Brain microvascular endothelial cell (primary cell): ENCODE measurements around the gene METAP1.
"Not testable (repeated sequence)": the region's sequence is repeated elsewhere in the genome, so short reads cannot be mapped to it uniquely, and the experiment has no call there.

Source experiments
- DNase-seq: peaks from one replicate; pipeline ENCODE4 v3.0.0-alpha.2; 2020
- H3K27ac ChIP-seq: fragments of 250-450 bp; sonication (Bioruptor Pico); 2 replicates; pipeline ENCODE4 v1.5.1; 2020; ENCODE audit warnings: mild to moderate bottlenecking, moderate library complexity
- H3K27me3 ChIP-seq: fragments of 250-450 bp; sonication (Bioruptor Pico); replicated peaks from 2 replicates; pipeline ENCODE4 v1.5.1; 2020; ENCODE audit warnings: mild to moderate bottlenecking
- H3K36me3 ChIP-seq: fragments of 250-450 bp; sonication (Bioruptor Pico); replicated peaks from 2 replicates; pipeline ENCODE4 v1.5.1; 2020; ENCODE audit warnings: mild to moderate bottlenecking
- H3K4me3 ChIP-seq: 2 replicates; pipeline ENCODE4 v1.5.1; 2011; ENCODE audit warnings: low read depth, mild to moderate bottlenecking, control low read depth, low read length, moderate library complexity
- CTCF ChIP-seq: IDR thresholded peaks from 2 replicates; pipeline ENCODE4 v1.5.1; 2011; ENCODE audit warnings: low read depth, mild to moderate bottlenecking, moderate library complexity, low read length, control low read depth, inconsistent platforms; ENCODE audit errors: missing control alignments
- in situ Hi-C: cut with HindIII; loops from 2 replicates; pipeline ENCODE4 v1.10.0; 2017; ENCODE audit warnings: low sequenced_read_pairs, low pct_ligation_motif_present

The METAP1 gene

GRCh38 chr4:99052902-99053301 lies 57.4 kb downstream of the METAP1 start:
- TF ChIP-seq CTCF: no peak
- in situ Hi-C loops: no loop called here
- no peak for DNase-seq
- no peak overlapping the region for H3K27ac ChIP-seq
- no peak overlapping the region for H3K4me3 ChIP-seq
- peaks cover 16% of the 10 kb centered on the region for H3K36me3 ChIP-seq
- no peaks in the 10 kb centered on the region for H3K27me3 ChIP-seq

- peaks cover 21% of the 10 kb centered on the region for H3K36me3 ChIP-seq
- H3K4me3 ChIP-seq: no peak overlapping the region
- no peak for DNase-seq
- no peaks in the 10 kb centered on the region for H3K27me3 ChIP-seq
- in situ Hi-C loops: no loop called here
- TF ChIP-seq CTCF: no peak
- H3K27ac ChIP-seq: no peak overlapping the region
These were observed 59.0 kb downstream of the METAP1 start for GRCh38 chr4:99054428-99054994.

DNA sequence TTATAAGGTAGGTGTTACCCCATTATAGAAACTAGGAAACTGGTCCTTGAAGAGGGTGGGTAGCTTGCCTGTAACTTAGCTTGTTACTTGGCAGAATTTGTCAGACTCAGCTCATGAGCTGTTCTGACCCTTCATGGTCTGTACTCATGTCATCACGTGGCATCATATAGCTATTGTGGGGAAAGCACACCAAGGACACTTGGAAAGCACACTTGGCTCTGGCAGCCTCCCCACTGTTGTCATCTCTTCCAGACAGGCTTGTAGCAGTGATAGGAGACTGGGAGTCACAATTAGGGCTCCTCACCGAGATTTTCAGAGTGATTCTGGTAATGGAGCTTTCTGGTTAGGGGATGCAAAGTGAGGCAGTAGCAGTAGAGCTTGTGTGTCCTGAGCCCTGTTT lies 62.7 kb downstream of the METAP1 start:
- H3K36me3 ChIP-seq: peaks cover 14% of the 10 kb centered on the region
- no peak overlapping the region for H3K27ac ChIP-seq
- no peak for TF ChIP-seq CTCF

DNA sequence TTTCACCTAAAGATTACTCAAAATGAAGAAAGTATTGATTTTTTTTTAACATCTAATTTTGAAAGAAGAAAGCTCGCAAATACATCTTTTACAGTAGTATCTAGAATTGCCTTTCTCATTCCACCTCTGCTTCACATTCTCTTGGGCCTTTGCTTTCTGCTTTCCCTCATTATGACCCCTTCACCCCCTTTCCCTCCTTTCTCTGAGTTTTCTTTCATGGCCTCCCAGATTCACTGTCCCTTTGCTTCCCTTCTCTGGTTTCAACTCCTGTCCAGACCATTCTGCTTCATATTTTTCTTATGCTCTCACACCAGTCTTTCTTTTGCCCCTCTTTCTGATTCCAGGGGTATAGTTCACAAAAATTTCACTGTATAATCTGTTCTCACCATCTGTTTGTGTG lies 64.0 kb downstream of the METAP1 start:
- in situ Hi-C loops: no loop called here
- no peak for DNase-seq
- Histone ChIP-seq H3K4me3 (no peak overlapping the region), H3K27me3 (no peaks in the 10 kb centered on the region), H3K27ac (peak overlapping the region; percentile 52), H3K36me3 (peaks cover 11% of the 10 kb centered on the region)
- no peak for TF ChIP-seq CTCF

More for the DNA sequence above, 62.7 kb downstream of the METAP1 start:
- H3K27me3 ChIP-seq: no peaks in the 10 kb centered on the region
- in situ Hi-C loops: no loop called here
- no peak overlapping the region for H3K4me3 ChIP-seq
- DNase-seq: no peak

DNA sequence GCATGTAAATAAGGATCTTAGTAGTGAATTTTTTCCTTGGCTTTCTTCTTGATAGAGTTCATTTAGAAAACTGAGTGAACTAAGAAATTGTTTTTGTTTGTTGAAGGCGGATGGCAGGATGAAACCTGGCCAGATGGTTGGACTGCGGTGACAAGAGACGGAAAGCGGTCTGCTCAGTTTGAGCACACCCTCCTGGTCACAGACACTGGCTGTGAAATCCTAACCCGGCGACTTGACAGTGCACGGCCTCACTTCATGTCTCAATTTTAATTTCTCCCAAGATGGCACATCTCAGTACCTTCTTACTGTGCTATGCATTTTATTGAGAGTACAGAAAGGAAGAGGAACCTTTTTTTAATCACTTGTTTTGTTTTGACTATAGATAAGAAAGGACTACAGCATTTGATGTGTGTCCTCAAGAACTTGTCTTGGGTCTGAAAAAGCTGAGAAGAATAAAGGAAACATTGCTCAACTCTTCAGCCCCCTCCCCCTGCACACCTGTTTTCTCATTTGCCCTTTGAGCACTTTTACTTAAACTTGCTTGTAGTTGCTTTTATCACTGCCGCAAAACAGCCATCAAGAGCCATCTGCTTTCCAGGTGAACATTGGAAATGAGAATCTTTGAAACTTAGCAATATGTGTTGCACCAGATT lies 65.7 kb downstream of the METAP1 start:
- Histone ChIP-seq H3K27me3 (no peaks in the 10 kb centered on the region), H3K4me3 (no peak overlapping the region), H3K36me3 (peaks cover 11% of the 10 kb centered on the region), H3K27ac (peak overlapping the region; percentile 73)
- DNase-seq: no peak
- in situ Hi-C loops: no loop called here
- no peak for TF ChIP-seq CTCF

- in situ Hi-C loops: no loop called here
- TF ChIP-seq CTCF: no peak
- Histone ChIP-seq H3K36me3 (peaks cover 11% of the 10 kb centered on the region), H3K4me3 (no peak overlapping the region), H3K27me3 (no peaks in the 10 kb centered on the region), H3K27ac (no peak overlapping the region)
- DNase-seq: no peak
These were observed 66.6 kb downstream of the METAP1 start for GRCh38 chr4:99062120-99062519.

GRCh38 chr4:99065521-99065920 lies 70.0 kb downstream of the METAP1 start:
- H3K27ac ChIP-seq, H3K36me3 ChIP-seq, DNase-seq, H3K4me3 ChIP-seq, H3K27me3 ChIP-seq, in situ Hi-C loops: not testable (repeated sequence)
